Parathyroid adenoma (tissue), 2 donors: ENCODE data around the gene LPCAT1.

Source experiments
- H2AFZ ChIP-seq: fragments of 300-600 bp; sonication (generic); one replicate; pipeline ENCODE4 v1.7.0; 2017; ENCODE audit warnings: antibody characterized with exemption, mild to moderate bottlenecking
- H3K27ac ChIP-seq: fragments of 300-600 bp; sonication (generic); one replicate; pipeline ENCODE4 v1.7.0; 2017
- H3K27me3 ChIP-seq: fragments of 300-600 bp; sonication (generic); one replicate; pipeline ENCODE4 v1.7.0; 2017; ENCODE audit warnings: low read length; ENCODE audit not compliant: control insufficient read depth, insufficient read depth
- H3K36me3 ChIP-seq: fragments of 300-600 bp; sonication (generic); one replicate; pipeline ENCODE4 v1.7.0; 2017; ENCODE audit warnings: low read length; ENCODE audit not compliant: control insufficient read depth, insufficient read depth
- H3K4me1 ChIP-seq: fragments of 300-600 bp; sonication (generic); one replicate; pipeline ENCODE4 v1.7.0; 2017; ENCODE audit warnings: control low read depth
- H3K4me2 ChIP-seq: fragments of 300-600 bp; sonication (generic); one replicate; pipeline ENCODE4 v1.7.0; 2017; ENCODE audit warnings: low read length
- H3K4me3 ChIP-seq: fragments of 300-600 bp; sonication (generic); one replicate; pipeline ENCODE4 v1.7.0; 2017; ENCODE audit warnings: low read depth, low read length
- H3K79me2 ChIP-seq: fragments of 300-600 bp; sonication (generic); one replicate; pipeline ENCODE4 v1.7.0; 2017; ENCODE audit warnings: control low read depth
- H3K9ac ChIP-seq: fragments of 300-600 bp; sonication (generic); one replicate; pipeline ENCODE4 v1.7.0; 2017; ENCODE audit warnings: mild to moderate bottlenecking
- H3K9me3 ChIP-seq: fragments of 300-600 bp; sonication (generic); one replicate; pipeline ENCODE4 v1.7.0; 2017; ENCODE audit warnings: low read length; ENCODE audit not compliant: control insufficient read depth
- CTCF ChIP-seq: fragments of 300-600 bp; sonication (generic); IDR thresholded peaks from one replicate; pipeline ENCODE4 v1.7.0; 2017; ENCODE audit warnings: antibody characterized with exemption, mild to moderate bottlenecking
- donor health status: primary hyperparathyroidism.

Gene LPCAT1

DNA sequence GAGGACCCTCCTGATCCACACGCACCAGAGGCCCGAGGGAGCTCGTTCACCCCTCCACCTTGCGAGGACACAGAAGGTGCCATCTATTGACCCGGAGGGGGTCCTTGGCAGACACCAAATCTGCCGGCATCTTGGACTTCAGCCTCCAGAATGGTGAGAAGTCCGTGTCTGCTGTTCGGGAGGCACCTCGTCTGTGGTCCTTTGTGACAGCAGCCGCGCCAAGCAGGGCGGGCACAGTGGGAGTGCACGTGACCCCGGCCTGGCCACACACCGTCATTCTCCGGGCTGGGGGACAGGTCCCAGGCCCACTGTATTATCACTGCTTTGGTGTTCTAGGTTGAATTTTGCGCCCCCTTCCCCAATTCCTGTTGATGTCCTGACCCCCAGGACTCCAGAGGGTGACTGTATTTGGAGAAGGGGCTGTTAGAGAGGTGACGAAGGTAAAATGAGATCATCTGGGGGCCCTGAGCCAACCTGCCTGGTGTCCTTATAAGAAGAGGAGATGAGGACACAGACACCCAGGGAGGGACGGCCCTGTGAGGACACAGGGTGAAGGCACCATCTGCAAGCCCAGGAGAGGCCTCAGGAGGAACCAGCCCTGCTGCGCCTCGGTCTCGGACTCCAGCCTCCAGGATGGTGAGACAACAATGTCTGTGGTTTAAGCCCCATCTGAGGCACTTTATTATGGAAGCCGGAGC lies 15.7 kb downstream of the LPCAT1 start:
- H3K36me3 ChIP-seq: no peaks in the 10 kb centered on the region
- no peak for TF ChIP-seq CTCF
- no peaks in the 10 kb centered on the region for H3K9me3 ChIP-seq
- no peaks in the 10 kb centered on the region for H3K27me3 ChIP-seq
- no peak overlapping the region for H3K4me3 ChIP-seq
- no peaks in the 10 kb centered on the region for H3K4me1 ChIP-seq
- no peak overlapping the region for H3K27ac ChIP-seq
- peaks cover 21% of the 10 kb centered on the region for H3K79me2 ChIP-seq
- H3K9ac ChIP-seq: no peak overlapping the region
- H3K4me2 ChIP-seq: no peak overlapping the region
- no peak overlapping the region for H2AFZ ChIP-seq

DNA sequence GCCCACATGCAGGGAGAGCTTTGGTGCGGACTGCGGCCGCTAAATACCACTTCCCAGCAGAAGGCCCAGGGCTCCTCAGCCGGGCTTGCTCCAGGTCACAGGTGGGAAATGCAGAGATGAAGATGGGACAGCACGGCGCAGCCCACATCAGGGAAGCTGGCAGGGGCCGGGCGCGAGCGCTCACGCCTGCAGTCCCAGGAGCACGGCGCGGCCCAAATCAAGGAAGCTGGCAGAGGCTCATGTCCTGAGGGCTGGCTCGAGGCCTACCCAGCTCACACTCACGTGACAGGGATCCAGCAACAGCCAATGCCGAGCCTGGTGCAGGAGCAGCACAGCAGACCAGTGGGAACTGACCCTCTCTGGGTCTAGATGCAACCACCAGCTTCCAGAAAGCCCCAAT lies 16.3 kb downstream of the LPCAT1 start:
- no peaks in the 10 kb centered on the region for H3K4me1 ChIP-seq
- H3K4me2 ChIP-seq: no peak overlapping the region
- no peak overlapping the region for H3K4me3 ChIP-seq
- H2AFZ ChIP-seq: no peak overlapping the region
- H3K9ac ChIP-seq: no peak overlapping the region
- H3K79me2 ChIP-seq: peaks cover 21% of the 10 kb centered on the region
- no peaks in the 10 kb centered on the region for H3K27me3 ChIP-seq
- H3K9me3 ChIP-seq: no peaks in the 10 kb centered on the region
- H3K36me3 ChIP-seq: no peaks in the 10 kb centered on the region
- no peak overlapping the region for H3K27ac ChIP-seq
- no peak for TF ChIP-seq CTCF

GRCh38 chr5:1507014-1507375 lies 16.8 kb downstream of the LPCAT1 start:
- peaks cover 19% of the 10 kb centered on the region for H3K79me2 ChIP-seq
- H3K9ac ChIP-seq: no peak overlapping the region
- H3K4me3 ChIP-seq: no peak overlapping the region
- no peaks in the 10 kb centered on the region for H3K9me3 ChIP-seq
- H3K4me1 ChIP-seq: no peaks in the 10 kb centered on the region
- no peak for TF ChIP-seq CTCF
- no peak overlapping the region for H3K4me2 ChIP-seq
- no peaks in the 10 kb centered on the region for H3K36me3 ChIP-seq
- H2AFZ ChIP-seq: no peak overlapping the region
- H3K27ac ChIP-seq: no peak overlapping the region
- no peaks in the 10 kb centered on the region for H3K27me3 ChIP-seq

GRCh38 chr5:1506242-1507013 lies 17.3 kb downstream of the LPCAT1 start:
- Histone ChIP-seq H3K27me3 (no peaks in the 10 kb centered on the region), H3K4me1 (no peaks in the 10 kb centered on the region), H3K9me3 (no peaks in the 10 kb centered on the region), H3K79me2 (peaks cover 17% of the 10 kb centered on the region), H3K9ac (no peak overlapping the region), H3K27ac (no peak overlapping the region), H3K36me3 (no peaks in the 10 kb centered on the region), H3K4me2 (no peak overlapping the region), H3K4me3 (no peak overlapping the region), H2AFZ (no peak overlapping the region)
- no peak for TF ChIP-seq CTCF
